Measurements from ENCODE around the gene CITED2.

The CITED2 gene

DNA sequence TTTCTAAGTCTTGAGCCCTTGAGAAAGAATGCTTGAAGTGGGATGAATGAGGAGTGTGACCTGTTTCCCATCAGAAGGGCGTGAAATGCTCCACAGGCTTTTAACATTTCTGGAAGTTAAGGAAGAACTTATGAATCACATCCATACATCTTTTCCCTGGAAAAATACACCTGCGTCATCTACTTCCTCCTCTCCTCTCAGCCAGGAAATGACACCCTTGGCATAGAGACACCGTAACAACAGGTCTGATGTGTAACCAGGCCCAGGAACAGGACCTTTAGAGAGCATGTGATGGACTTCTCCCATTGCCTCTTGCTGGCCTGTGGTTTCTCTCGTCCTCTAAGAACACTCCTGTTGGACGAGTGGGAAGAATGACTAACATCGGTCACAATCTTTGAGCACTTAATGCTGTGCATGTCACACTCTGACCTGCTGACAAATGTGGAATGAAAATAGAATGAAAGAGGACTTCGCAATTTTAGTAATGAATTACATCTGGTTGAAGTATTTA is 28.5 kb upstream of the CITED2 start:
- no peak overlapping the region for H3K4me3 ChIP-seq (ENCODE audit: low read length)
- no peak overlapping the region for H3K4me2 ChIP-seq (ENCODE audit: low read length)
- peaks cover 25% of the 10 kb centered on the region for H3K4me1 ChIP-seq (ENCODE audit: control insufficient read depth, insufficient read depth, low read length)
- peak overlapping the region; percentile 13 for H3K9ac ChIP-seq (ENCODE audit: low read depth, low read length)
- H3K27me3 ChIP-seq (ENCODE audit: control insufficient read depth, insufficient read depth, low read length): no peaks in the 10 kb centered on the region
- no peaks in the 10 kb centered on the region for H3K9me3 ChIP-seq (replicated peaks; ENCODE audit: low read length)
- no peaks in the 10 kb centered on the region for H3K36me3 ChIP-seq (ENCODE audit: insufficient read depth, low read length)

DNA sequence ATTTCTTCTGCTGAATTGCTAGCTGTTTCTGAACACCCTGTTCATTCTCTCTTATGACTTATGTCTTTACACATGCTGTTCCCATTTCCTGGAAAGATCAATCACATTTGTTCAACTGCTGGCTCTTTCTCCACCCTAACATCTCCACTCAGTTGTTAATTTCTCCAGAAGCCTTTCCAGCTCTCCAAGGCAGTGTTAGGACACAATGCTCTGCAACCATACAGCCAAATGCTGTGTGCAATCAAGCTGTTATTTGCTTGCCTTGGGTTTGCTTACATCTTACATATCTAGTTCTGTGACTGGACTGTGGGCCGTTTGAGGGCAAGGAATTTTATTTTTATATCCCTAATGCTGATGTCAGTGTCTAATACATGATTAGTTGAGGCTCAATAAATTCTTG is 24.2 kb upstream of the CITED2 start:
- no peak overlapping the region for H3K4me3 ChIP-seq (ENCODE audit: low read length)
- H3K9me3 ChIP-seq (replicated peaks; ENCODE audit: low read length): no peaks in the 10 kb centered on the region
- no peak overlapping the region for H3K4me2 ChIP-seq (ENCODE audit: low read length)
- H3K4me1 ChIP-seq (ENCODE audit: control insufficient read depth, insufficient read depth, low read length): peaks cover 9% of the 10 kb centered on the region
- H3K27me3 ChIP-seq (ENCODE audit: control insufficient read depth, insufficient read depth, low read length): no peaks in the 10 kb centered on the region
- no peaks in the 10 kb centered on the region for H3K36me3 ChIP-seq (ENCODE audit: insufficient read depth, low read length)
- no peak overlapping the region for H3K9ac ChIP-seq (ENCODE audit: low read depth, low read length)

DNA sequence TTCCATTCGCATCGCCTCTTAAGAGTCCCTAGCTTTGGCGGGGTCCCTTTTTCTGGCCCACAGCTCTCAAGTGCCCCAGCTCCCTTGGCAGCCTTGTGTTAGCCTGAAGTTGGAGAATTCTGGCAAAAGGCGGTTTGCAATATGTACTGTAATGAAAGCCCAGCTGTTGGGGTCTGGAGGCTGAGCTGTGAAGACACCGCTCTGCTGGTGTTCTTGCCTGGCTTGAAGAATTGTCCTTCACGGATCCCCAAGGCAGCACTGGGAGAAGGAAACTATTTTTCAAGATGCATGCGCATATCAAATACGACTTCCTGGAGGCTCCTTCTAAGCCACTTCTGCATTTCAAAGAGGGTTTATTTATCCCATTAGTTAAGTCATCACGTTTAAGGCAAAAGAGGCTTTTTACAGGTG is 21.4 kb upstream of the CITED2 start:
- H3K4me1 ChIP-seq (ENCODE audit: control insufficient read depth, insufficient read depth, low read length): peaks cover 7% of the 10 kb centered on the region
- H3K9me3 ChIP-seq (replicated peaks; ENCODE audit: low read length): no peaks in the 10 kb centered on the region
- H3K27me3 ChIP-seq (ENCODE audit: control insufficient read depth, insufficient read depth, low read length): no peaks in the 10 kb centered on the region
- no peak overlapping the region for H3K4me3 ChIP-seq (ENCODE audit: low read length)
- H3K4me2 ChIP-seq (ENCODE audit: low read length): no peak overlapping the region
- no peaks in the 10 kb centered on the region for H3K36me3 ChIP-seq (ENCODE audit: insufficient read depth, low read length)
- H3K9ac ChIP-seq (ENCODE audit: low read depth, low read length): no peak overlapping the region

DNA sequence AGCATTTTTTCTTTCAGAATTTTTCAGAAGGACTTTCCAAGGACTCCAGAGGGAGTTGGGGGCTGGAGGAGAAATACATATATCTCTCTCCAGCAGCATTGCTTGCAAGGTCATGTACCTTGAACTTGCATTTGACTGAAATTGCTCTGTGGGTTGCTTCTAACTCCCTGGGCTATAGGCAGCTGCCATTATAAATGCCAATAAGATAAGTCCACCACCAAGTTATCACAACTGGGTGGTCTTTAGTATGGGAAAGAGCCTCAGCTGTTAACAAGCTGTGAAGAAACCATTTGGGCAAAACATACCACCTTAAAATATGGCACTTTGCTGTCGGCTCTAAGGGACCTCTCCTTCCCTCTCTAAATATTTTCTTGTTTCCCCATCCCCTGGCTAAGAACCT is 20.9 kb upstream of the CITED2 start:
- Histone ChIP-seq H3K9me3 (replicated peaks; ENCODE audit: low read length) (no peaks in the 10 kb centered on the region), H3K36me3 (ENCODE audit: insufficient read depth, low read length) (no peaks in the 10 kb centered on the region), H3K4me2 (ENCODE audit: low read length) (no peak overlapping the region), H3K9ac (ENCODE audit: low read depth, low read length) (no peak overlapping the region), H3K4me3 (ENCODE audit: low read length) (no peak overlapping the region), H3K27me3 (ENCODE audit: control insufficient read depth, insufficient read depth, low read length) (no peaks in the 10 kb centered on the region), H3K4me1 (ENCODE audit: control insufficient read depth, insufficient read depth, low read length) (peaks cover 7% of the 10 kb centered on the region)

DNA sequence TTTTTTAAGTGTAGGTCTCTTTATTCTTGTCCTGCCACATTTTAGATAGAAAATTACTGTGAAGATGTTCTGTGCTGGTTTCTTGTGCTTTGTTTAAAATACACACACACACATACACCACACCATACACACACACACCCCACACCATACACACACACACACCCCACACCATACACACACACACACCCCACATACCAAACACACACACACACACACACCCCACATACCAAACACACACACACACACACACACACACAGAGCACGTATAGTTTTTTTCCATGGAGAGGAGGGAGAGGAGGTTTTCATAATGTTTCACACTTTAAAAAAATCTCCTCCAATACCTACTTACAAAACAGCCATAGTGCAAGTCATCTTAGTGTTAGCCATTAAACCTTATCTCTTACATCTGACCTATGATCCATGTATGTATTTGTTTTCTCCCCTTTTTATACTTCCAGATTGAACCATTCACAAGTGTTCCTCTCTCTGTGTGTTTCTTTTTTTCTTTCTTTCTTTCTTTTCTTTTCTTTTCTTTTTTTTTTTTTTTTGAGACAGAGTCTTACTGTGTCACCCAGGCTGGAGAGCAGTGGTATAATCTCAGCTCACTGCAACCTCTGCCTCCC is 19.7 kb upstream of the CITED2 start:
- Histone ChIP-seq H3K4me3 (ENCODE audit: low read length) (no peak overlapping the region), H3K9ac (ENCODE audit: low read depth, low read length) (no peak overlapping the region), H3K9me3 (replicated peaks; ENCODE audit: low read length) (no peaks in the 10 kb centered on the region), H3K4me1 (ENCODE audit: control insufficient read depth, insufficient read depth, low read length) (peaks cover 7% of the 10 kb centered on the region), H3K27me3 (ENCODE audit: control insufficient read depth, insufficient read depth, low read length) (no peaks in the 10 kb centered on the region), H3K36me3 (ENCODE audit: insufficient read depth, low read length) (no peaks in the 10 kb centered on the region), H3K4me2 (ENCODE audit: low read length) (no peak overlapping the region)

DNA sequence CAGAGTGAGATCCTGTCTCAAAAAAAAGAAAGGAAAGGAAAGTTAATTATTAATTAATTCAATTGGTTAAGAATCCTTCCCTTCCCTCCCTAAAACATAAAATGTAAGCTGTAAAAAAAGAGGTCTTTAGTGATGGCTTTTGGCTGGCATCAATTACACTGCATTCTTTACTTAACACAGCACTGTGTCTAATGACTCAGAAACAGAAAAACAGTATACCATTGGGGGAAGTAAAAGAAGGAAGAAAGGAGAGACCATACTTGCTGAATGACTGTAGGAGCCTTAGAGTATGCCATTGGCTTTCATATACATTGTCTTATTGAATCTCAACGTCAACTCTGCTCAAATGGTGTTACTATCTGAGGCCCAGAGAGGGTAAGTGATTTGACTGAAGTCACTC is 18.3 kb upstream of the CITED2 start:
- H3K9ac ChIP-seq (ENCODE audit: low read depth, low read length): no peak overlapping the region
- H3K4me2 ChIP-seq (ENCODE audit: low read length): no peak overlapping the region
- no peaks in the 10 kb centered on the region for H3K9me3 ChIP-seq (replicated peaks; ENCODE audit: low read length)
- H3K4me3 ChIP-seq (ENCODE audit: low read length): no peak overlapping the region
- H3K27me3 ChIP-seq (ENCODE audit: control insufficient read depth, insufficient read depth, low read length): no peaks in the 10 kb centered on the region
- no peaks in the 10 kb centered on the region for H3K36me3 ChIP-seq (ENCODE audit: insufficient read depth, low read length)
- H3K4me1 ChIP-seq (ENCODE audit: control insufficient read depth, insufficient read depth, low read length): peaks cover 7% of the 10 kb centered on the region

DNA sequence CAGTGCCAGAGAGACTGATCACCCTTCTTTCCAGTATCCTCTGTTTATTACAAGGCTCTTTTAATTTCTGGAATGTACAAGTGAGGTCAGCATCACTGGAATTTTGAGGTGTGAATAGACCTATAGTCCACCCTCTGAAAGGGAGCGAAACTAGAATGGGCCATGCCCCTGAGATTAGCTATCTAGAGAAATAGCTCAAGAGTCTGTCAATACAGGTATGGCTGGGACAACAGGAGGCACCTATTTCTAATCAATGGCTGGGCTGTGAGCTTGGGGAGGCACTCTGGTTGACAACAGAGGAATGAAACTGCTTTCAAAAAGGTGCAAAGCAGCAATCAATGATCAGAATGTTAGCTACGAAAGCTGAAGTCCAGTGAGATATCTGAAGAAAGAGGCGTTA is 17.3 kb upstream of the CITED2 start:
- no peak overlapping the region for H3K4me2 ChIP-seq (ENCODE audit: low read length)
- H3K4me1 ChIP-seq (ENCODE audit: control insufficient read depth, insufficient read depth, low read length): peaks cover 7% of the 10 kb centered on the region
- H3K9ac ChIP-seq (ENCODE audit: low read depth, low read length): no peak overlapping the region
- no peaks in the 10 kb centered on the region for H3K27me3 ChIP-seq (ENCODE audit: control insufficient read depth, insufficient read depth, low read length)
- no peaks in the 10 kb centered on the region for H3K36me3 ChIP-seq (ENCODE audit: insufficient read depth, low read length)
- H3K4me3 ChIP-seq (ENCODE audit: low read length): no peak overlapping the region
- no peaks in the 10 kb centered on the region for H3K9me3 ChIP-seq (replicated peaks; ENCODE audit: low read length)

DNA sequence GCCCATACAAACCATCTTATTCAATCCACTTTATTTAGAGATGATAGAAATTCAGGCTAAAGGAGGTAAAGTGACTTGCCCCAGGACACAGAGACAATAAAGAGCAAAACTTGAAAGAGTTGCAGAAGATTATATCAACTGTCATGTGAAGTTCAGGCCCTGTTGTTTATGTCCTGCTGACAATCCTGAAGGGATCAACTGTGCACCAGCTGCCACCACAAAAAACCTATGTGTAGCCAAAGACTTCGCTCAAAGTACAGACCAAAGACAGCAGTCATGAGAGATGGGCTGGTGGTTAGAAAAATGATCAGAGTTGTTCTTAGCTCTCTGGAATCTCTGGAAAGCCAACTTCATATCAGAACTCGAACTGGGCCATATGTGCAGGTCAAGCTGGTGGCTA is 16.0 kb upstream of the CITED2 start:
- Histone ChIP-seq H3K4me2 (ENCODE audit: low read length) (no peak overlapping the region), H3K27me3 (ENCODE audit: control insufficient read depth, insufficient read depth, low read length) (no peaks in the 10 kb centered on the region), H3K36me3 (ENCODE audit: insufficient read depth, low read length) (no peaks in the 10 kb centered on the region)

DNA sequence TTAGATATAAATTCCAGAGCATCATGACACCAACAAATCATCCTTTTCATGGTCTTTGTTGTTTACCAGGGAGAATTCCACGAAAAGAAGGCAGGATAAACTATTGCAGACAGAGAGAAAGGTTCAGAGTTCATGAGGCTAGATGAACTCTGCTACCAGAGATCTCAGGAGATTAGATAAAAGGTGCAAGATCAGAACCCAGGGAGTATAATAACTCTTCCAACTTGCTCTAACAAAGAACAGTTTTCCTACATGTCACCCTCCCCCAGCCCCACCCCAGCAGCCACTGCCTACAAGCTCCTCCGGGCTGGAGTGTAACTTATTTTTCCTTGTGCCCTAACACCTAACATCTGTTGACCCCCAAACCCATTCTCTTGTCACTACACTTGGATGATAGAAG is 13.9 kb upstream of the CITED2 start:
- H3K4me2 ChIP-seq (ENCODE audit: low read length): no peak overlapping the region
- H3K9ac ChIP-seq (ENCODE audit: low read depth, low read length): no peak overlapping the region
- no peaks in the 10 kb centered on the region for H3K27me3 ChIP-seq (ENCODE audit: control insufficient read depth, insufficient read depth, low read length)
- no peaks in the 10 kb centered on the region for H3K36me3 ChIP-seq (ENCODE audit: insufficient read depth, low read length)
- H3K4me3 ChIP-seq (ENCODE audit: low read length): no peak overlapping the region
- peaks cover 10% of the 10 kb centered on the region for H3K4me1 ChIP-seq (ENCODE audit: control insufficient read depth, insufficient read depth, low read length)
- no peaks in the 10 kb centered on the region for H3K9me3 ChIP-seq (replicated peaks; ENCODE audit: low read length)

More for the DNA sequence above, 16.0 kb upstream of the CITED2 start:
- Histone ChIP-seq H3K4me1 (ENCODE audit: control insufficient read depth, insufficient read depth, low read length) (peaks cover 7% of the 10 kb centered on the region), H3K9ac (ENCODE audit: low read depth, low read length) (no peak overlapping the region), H3K9me3 (replicated peaks; ENCODE audit: low read length) (no peaks in the 10 kb centered on the region), H3K4me3 (ENCODE audit: low read length) (no peak overlapping the region)

DNA sequence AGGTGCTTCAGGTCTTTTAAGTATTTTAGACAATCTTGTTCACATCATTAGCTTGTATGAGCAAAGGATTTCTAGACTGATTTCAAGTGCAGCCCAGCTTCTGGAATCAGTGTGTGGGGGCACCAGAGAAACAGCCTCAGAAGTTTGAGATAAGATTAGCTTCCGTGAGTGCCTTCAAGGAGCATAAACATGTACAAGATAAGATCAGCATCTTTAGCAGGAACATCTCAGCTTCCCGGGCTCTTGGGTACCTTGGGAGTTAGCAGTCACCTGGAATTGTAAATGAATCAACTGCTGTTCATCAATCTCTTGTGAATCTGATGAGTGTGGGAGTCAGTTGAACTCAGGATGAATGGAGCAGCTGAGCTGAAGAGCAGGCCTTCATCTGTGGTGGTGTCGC is 12.0 kb upstream of the CITED2 start:
- Histone ChIP-seq H3K27me3 (ENCODE audit: control insufficient read depth, insufficient read depth, low read length) (no peaks in the 10 kb centered on the region), H3K36me3 (ENCODE audit: insufficient read depth, low read length) (no peaks in the 10 kb centered on the region), H3K9me3 (replicated peaks; ENCODE audit: low read length) (no peaks in the 10 kb centered on the region), H3K4me3 (ENCODE audit: low read length) (no peak overlapping the region), H3K4me1 (ENCODE audit: control insufficient read depth, insufficient read depth, low read length) (peaks cover 4% of the 10 kb centered on the region), H3K4me2 (ENCODE audit: low read length) (no peak overlapping the region), H3K9ac (ENCODE audit: low read depth, low read length) (no peak overlapping the region)

DNA sequence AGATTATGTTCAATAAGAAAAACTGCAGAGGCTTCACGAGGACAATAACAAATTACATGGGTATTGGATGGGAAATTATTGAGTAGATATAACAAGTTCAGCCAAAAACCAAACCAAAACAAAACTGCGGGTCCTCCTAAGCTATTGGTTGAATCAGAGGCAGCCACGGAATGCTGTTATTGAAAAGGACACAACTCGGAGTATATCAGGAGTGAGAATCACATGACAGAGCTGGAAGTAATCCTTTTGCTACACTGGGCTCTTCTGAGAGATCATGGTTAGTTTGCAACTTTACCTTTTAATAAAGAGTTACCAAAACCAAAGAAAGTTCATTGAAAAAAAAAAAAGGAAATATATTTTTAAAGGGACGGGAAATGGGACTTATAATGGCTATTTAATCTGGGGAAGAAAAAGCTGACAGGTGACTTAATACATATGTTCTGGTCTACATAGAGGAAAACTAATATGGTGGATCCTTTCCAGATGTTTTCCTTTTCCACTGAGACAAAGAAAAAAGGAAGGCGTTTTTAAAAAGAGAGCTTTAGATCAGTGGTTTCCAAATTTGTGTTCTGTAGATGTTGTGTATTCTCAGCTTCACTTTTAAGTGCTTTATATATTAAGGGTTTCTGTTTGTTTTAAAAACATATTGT is 6.9 kb upstream of the CITED2 start:
- Histone ChIP-seq H3K9me3 (replicated peaks; ENCODE audit: low read length) (no peaks in the 10 kb centered on the region), H3K27me3 (ENCODE audit: control insufficient read depth, insufficient read depth, low read length) (no peaks in the 10 kb centered on the region)

DNA sequence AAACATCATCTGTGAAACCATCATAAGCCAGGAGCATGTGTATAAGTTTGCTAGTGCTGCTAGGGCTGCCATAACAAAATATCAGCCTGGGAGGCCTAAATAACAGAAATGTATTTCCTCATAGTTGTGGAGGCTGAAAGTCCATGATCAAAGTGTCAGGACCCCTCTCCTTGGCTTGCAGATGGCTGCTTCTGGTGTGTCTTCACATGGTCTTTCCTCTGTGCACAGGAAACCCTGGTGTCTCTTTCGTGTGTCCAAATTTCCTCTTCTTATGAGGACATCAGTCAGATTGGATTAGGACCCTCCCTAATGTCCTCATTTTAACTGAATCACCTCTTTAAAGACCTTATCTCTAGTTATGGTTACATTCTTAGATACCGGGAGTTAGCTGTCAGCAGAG is 6.2 kb upstream of the CITED2 start:
- no peak overlapping the region for H3K4me2 ChIP-seq (ENCODE audit: low read length)
- H3K9ac ChIP-seq (ENCODE audit: low read depth, low read length): no peak overlapping the region
- no peaks in the 10 kb centered on the region for H3K9me3 ChIP-seq (replicated peaks; ENCODE audit: low read length)
- H3K4me3 ChIP-seq (ENCODE audit: low read length): no peak overlapping the region
- H3K4me1 ChIP-seq (ENCODE audit: control insufficient read depth, insufficient read depth, low read length): peaks cover 19% of the 10 kb centered on the region
- no peaks in the 10 kb centered on the region for H3K27me3 ChIP-seq (ENCODE audit: control insufficient read depth, insufficient read depth, low read length)
- no peaks in the 10 kb centered on the region for H3K36me3 ChIP-seq (ENCODE audit: insufficient read depth, low read length)

More for the DNA sequence above, 6.9 kb upstream of the CITED2 start:
- Histone ChIP-seq H3K9ac (ENCODE audit: low read depth, low read length) (no peak overlapping the region), H3K4me3 (ENCODE audit: low read length) (no peak overlapping the region), H3K36me3 (ENCODE audit: insufficient read depth, low read length) (no peaks in the 10 kb centered on the region), H3K4me2 (ENCODE audit: low read length) (no peak overlapping the region), H3K4me1 (ENCODE audit: control insufficient read depth, insufficient read depth, low read length) (peaks cover 16% of the 10 kb centered on the region)

Data from skeletal muscle satellite cell (primary cell).